B cell (primary cell): ENCODE results near the gene SYMPK. TPM values are rescaled to one million over a fixed set of nuclear protein-coding genes. Genes with fewer than 3 reads are reported as not detected.

Experiments
- ATAC-seq: fragments of 200-7000 bp; cut with Tn5 transposase; one replicate; pipeline ENCODE4 v1.10.0; 2021; ENCODE audit warnings: low read depth, mild to moderate bottlenecking, moderate number of reproducible peaks, moderate library complexity
- CTCF ChIA-PET: fragments of 350-600 bp; sonication (Branson Sonifier 250); formaldehyde crosslinking; loops from one replicate; lab custom pipeline; 2021; ENCODE audit warnings: antibody characterized with exemption, inconsistent platforms; lab: Charles Lee
- POLR2A ChIA-PET: fragments of 350-600 bp; sonication (Branson Sonifier 250); formaldehyde crosslinking; loops from one replicate; lab custom pipeline; 2021; ENCODE audit warnings: antibody characterized with exemption; lab: Charles Lee
- DNase-seq: peaks from one replicate; pipeline ENCODE4 v3.0.0; 2013
- H2AFZ ChIP-seq: 2 replicates; pipeline ENCODE4 v1.6.1; 2012; ENCODE audit warnings: mild to moderate bottlenecking, low read depth, low read length; ENCODE audit not compliant: insufficient read depth, poor library complexity, severe bottlenecking
- H3K27ac ChIP-seq, 2 donors: 1 replicate in 1 of 2; 2 replicates in 1 of 2; pipeline ENCODE4 v1.5.1; 2012 to 2013; ENCODE audit warnings: low read length in 2 of 2, mild to moderate bottlenecking in 2 of 2, moderate library complexity in 1 of 2
- H3K27me3 ChIP-seq, 4 experiments: fragments of 200-600 bp in 1 of 4; sonication (generic) in 1 of 4; replicated peaks in 1 of 4; 1 replicate in 2 of 4; 2 replicates in 2 of 4; pipeline versions ENCODE4 v1.6.1 to v1.7.0; 2013 to 2016; ENCODE audit warnings: low read length in 3 of 4, mild to moderate bottlenecking in 2 of 4, mixed read lengths in 1 of 4, moderate library complexity in 1 of 4; ENCODE audit not compliant: insufficient read depth in 4 of 4, control insufficient read depth in 3 of 4; ENCODE audit errors: control extremely low read depth in 1 of 4
- H3K36me3 ChIP-seq, 2 experiments: replicated peaks in 1 of 2; 1 replicate in 1 of 2; 2 replicates in 1 of 2; pipeline versions ENCODE4 v1.6.1 to v1.7.1; 2013; ENCODE audit warnings: low read length in 1 of 2; ENCODE audit not compliant: insufficient read depth in 2 of 2, control insufficient read depth in 1 of 2; ENCODE audit errors: control extremely low read depth in 1 of 2, extremely low read depth in 1 of 2
- H3K4me1 ChIP-seq, 2 donors: fragments of 200-600 bp in 1 of 2; sonication (generic) in 1 of 2; 1 replicate in 1 of 2; 2 replicates in 1 of 2; pipeline versions ENCODE4 v1.5.1 to v1.6.1; 2013 to 2017; ENCODE audit warnings: low read length in 2 of 2; ENCODE audit not compliant: control insufficient read depth in 2 of 2, insufficient read depth in 2 of 2
- H3K4me2 ChIP-seq: replicated peaks from 2 replicates; pipeline ENCODE3; 2012; ENCODE audit warnings: mild to moderate bottlenecking, low read depth, low read length; ENCODE audit not compliant: poor library complexity, severe bottlenecking
- H3K4me3 ChIP-seq, 5 experiments: fragments of 200-600 bp in 1 of 5; sonication (generic) in 1 of 5; 1 replicate in 3 of 5; 2 replicates in 2 of 5; pipeline versions ENCODE4 v1.5.1 to v1.7.0; 2011 to 2016; ENCODE audit warnings: low read length in 4 of 5, mild to moderate bottlenecking in 4 of 5, low read depth in 2 of 5, control low read depth in 1 of 5, moderate library complexity in 1 of 5; ENCODE audit not compliant: insufficient read depth in 1 of 5; ENCODE audit errors: control extremely low read depth in 1 of 5, extremely low read depth in 1 of 5
- H3K79me2 ChIP-seq: fragments of 200-600 bp; sonication (generic); one replicate; pipeline ENCODE4 v1.6.0; 2016; ENCODE audit warnings: low read length; ENCODE audit not compliant: control insufficient read depth, insufficient read depth
- H3K9ac ChIP-seq: fragments of 200-600 bp; sonication (generic); 2 replicates; pipeline ENCODE4 v1.6.1; 2017; ENCODE audit warnings: mild to moderate bottlenecking, low read length, moderate library complexity
- H3K9me3 ChIP-seq, 3 donors: one replicate each; pipeline versions ENCODE4 v1.6.1 to v1.7.1; 2013; ENCODE audit warnings: low read length in 2 of 3; ENCODE audit not compliant: control insufficient read depth in 2 of 3, insufficient read depth in 1 of 3; ENCODE audit errors: control extremely low read depth in 1 of 3
- H4K20me1 ChIP-seq: 2 replicates; pipeline ENCODE4 v1.6.0; 2012; ENCODE audit warnings: mild to moderate bottlenecking, low read length; ENCODE audit not compliant: insufficient read depth, control insufficient read depth, poor library complexity, severe bottlenecking
- H3K27ac Mint-ChIP-seq: one replicate; pipeline ENCODE4 v1.8.0; 2021; ENCODE audit warnings: mixed read lengths
- H3K27me3 Mint-ChIP-seq: one replicate; pipeline ENCODE4 v1.8.0; 2021; ENCODE audit warnings: mixed read lengths
- H3K4me1 Mint-ChIP-seq: one replicate; pipeline ENCODE4 v1.8.0; 2021; ENCODE audit warnings: mixed read lengths
- H3K4me3 Mint-ChIP-seq: one replicate; pipeline ENCODE4 v1.8.0; 2021; ENCODE audit warnings: mixed read lengths
- H3K9me3 Mint-ChIP-seq: one replicate; pipeline ENCODE4 v1.8.0; 2022; ENCODE audit warnings: mixed read lengths; ENCODE audit not compliant: insufficient read depth
- EZH2 ChIP-seq: IDR thresholded peaks from 2 replicates; pipeline ENCODE4 v1.6.1; 2012; ENCODE audit warnings: borderline replicate concordance, low read depth, mild to moderate bottlenecking, moderate library complexity, low read length; ENCODE audit not compliant: insufficient read depth, poor library complexity, severe bottlenecking
- WGBS: methylation state at CpG from one replicate; pipeline ENCODE4 v1.1.5; 2013; ENCODE audit warnings: missing lambda C conversion rate; ENCODE audit not compliant: insufficient coverage; 5-methylcytosine and 5-hydroxymethylcytosine counted together
- intact Hi-C: fragments of 100-400 bp; cut with micrococcal nuclease; formaldehyde crosslinking; loops from one replicate; pipeline ENCODE4 v1.10.0; 2022
- polyA plus RNA-seq: library from polyadenylated mRNA; depleted of rRNA; stranded (reverse); fragments of >200 nt; gene quantifications from 2 replicates; pipeline ENCODE4 v1.2.3, GENCODE V29; 2012
- total RNA-seq, 2 donors: library from RNA; stranded (reverse); fragments of 120-200 nt in 1 of 2; gene quantifications; 1 replicate in 1 of 2; 2 replicates in 1 of 2; pipeline versions ENCODE4 v1.2.3 to v1.2.4, GENCODE V29; 2013 to 2022
- TF ChIP-seq, protein P1 (sequence below): fragments of 200-600 bp; IDR thresholded peaks from one replicate; pipeline ENCODE4 v1.8.0; 2022; ENCODE audit warnings: antibody characterized with exemption, mild to moderate bottlenecking

The SYMPK gene
- total and polyA plus RNA-seq, 2 donors (not counting 1 experiment from before 2014, with no cell fraction given): 119 to 138 TPM

- no peaks in the 10 kb centered on the region for H3K79me2 ChIP-seq
- no peaks in the 10 kb centered on the region for H3K9me3 Mint-ChIP-seq
- no peak for DNase-seq
- H2AFZ ChIP-seq: no peak overlapping the region
- peaks cover 14% of the 10 kb centered on the region for H4K20me1 ChIP-seq
- TF ChIP-seq, protein P1, sequence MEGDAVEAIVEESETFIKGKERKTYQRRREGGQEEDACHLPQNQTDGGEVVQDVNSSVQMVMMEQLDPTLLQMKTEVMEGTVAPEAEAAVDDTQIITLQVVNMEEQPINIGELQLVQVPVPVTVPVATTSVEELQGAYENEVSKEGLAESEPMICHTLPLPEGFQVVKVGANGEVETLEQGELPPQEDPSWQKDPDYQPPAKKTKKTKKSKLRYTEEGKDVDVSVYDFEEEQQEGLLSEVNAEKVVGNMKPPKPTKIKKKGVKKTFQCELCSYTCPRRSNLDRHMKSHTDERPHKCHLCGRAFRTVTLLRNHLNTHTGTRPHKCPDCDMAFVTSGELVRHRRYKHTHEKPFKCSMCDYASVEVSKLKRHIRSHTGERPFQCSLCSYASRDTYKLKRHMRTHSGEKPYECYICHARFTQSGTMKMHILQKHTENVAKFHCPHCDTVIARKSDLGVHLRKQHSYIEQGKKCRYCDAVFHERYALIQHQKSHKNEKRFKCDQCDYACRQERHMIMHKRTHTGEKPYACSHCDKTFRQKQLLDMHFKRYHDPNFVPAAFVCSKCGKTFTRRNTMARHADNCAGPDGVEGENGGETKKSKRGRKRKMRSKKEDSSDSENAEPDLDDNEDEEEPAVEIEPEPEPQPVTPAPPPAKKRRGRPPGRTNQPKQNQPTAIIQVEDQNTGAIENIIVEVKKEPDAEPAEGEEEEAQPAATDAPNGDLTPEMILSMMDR: no peak
- TF ChIP-seq EZH2: no peak
- 89% methylated on average over 17 of the region's 20 CpGs for WGBS
- H3K9ac ChIP-seq: no peak overlapping the region
- H3K27ac ChIP-seq: no peak overlapping the region
- CTCF ChIA-PET: interaction anchor here (0.5 to 2.0 kb wide), 3 partner anchors 47 to 66 kb away, joined by 3 to 10 read pairs (median 4); partner anchors contain the start of genes IRF2BP1 and SIX5
- no peak overlapping the region for H3K4me3 Mint-ChIP-seq
- no peak overlapping the region for H3K4me3 ChIP-seq
- ATAC-seq: no peak
- POLR2A ChIA-PET: no interaction called here
- H3K27ac Mint-ChIP-seq: no peak overlapping the region
- H3K4me2 ChIP-seq: no peak overlapping the region
- H3K27me3 ChIP-seq: no peaks in the 10 kb centered on the region
- H3K4me1 Mint-ChIP-seq: peaks cover 9% of the 10 kb centered on the region
- peaks cover 10 to 14% of the 10 kb centered on the region in 2 donors for H3K4me1 ChIP-seq
- intact Hi-C loops: no loop called here
- H3K9me3 ChIP-seq: no peaks in the 10 kb centered on the region
- peaks cover 0 to 40% of the 10 kb centered on the region in 2 experiments for H3K36me3 ChIP-seq
- no peaks in the 10 kb centered on the region for H3K27me3 Mint-ChIP-seq
Measured at GRCh38 chr19:45820413-45821102, 42.4 kb downstream of the SYMPK start.

DNA sequence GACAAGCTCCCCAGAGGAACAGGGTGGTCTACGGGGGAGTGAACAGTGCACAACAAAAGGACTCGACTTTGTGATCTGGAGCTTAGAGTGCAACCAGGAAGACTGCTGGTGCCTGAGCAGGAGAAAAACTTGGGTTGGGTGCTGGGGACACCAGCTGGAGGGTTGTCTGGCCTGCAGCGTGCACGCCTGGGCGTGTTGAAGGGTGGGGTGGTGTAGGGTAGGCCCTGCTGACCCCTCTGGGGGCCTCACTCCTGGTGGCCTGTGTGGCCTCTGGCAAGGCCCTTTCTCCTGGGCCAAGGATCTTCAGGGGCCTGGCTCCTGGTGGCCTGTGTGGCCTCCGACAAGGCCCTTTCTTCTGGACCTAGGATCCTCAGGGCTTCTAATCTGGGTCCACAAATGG is 43.2 kb downstream of the SYMPK start:
- Histone ChIP-seq H4K20me1 (peaks cover 14% of the 10 kb centered on the region), H3K4me3 (no peak overlapping the region), H3K79me2 (no peaks in the 10 kb centered on the region), H3K27ac (no peak overlapping the region), H3K36me3 (peaks cover 0 to 32% of the 10 kb centered on the region in 2 experiments), H2AFZ (no peak overlapping the region), H3K9ac (no peak overlapping the region), H3K27me3 (peaks cover 0 to 2% (median 1%) of the 10 kb centered on the region in 4 experiments), H3K4me2 (no peak overlapping the region), H3K9me3 (no peaks in the 10 kb centered on the region), H3K4me1 (peaks cover 16 to 20% of the 10 kb centered on the region in 2 donors)
- no peaks in the 10 kb centered on the region for H3K9me3 Mint-ChIP-seq
- H3K4me3 Mint-ChIP-seq: no peak overlapping the region
- no peak for ATAC-seq
- peaks cover 11% of the 10 kb centered on the region for H3K4me1 Mint-ChIP-seq
- H3K27ac Mint-ChIP-seq: no peak overlapping the region
- DNase-seq: no peak
- intact Hi-C loops: no loop called here
- ChIA-PET POLR2A (no interaction called here), CTCF (interaction anchor here (0.5 to 2.0 kb wide), 4 partner anchors 27 to 66 kb away, joined by 3 to 10 read pairs (median 4); partner anchors contain the start of genes DMWD, IRF2BP1 and SIX5)
- no peaks in the 10 kb centered on the region for H3K27me3 Mint-ChIP-seq
- TF ChIP-seq, protein P1: no peak
- no peak for TF ChIP-seq EZH2
- 95% methylated on average over 4 of the region's 6 CpGs for WGBS
